Thyroid gland (tissue), 4 donors: ENCODE data around the gene PVALB.
"Not testable (repeated sequence)": the region's sequence is repeated elsewhere in the genome, so short reads cannot be mapped to it uniquely, and the experiment has no call there.

Source experiments
- POLR2A ChIP-seq, 2 donors: fragments of 450-650 bp; IDR thresholded peaks; one replicate each; pipeline ENCODE4 v1.6.1; 2017; ENCODE audit warnings: antibody characterized with exemption in 2 of 2, mild to moderate bottlenecking in 2 of 2, moderate library complexity in 1 of 2
- TF ChIP-seq, protein P1 (sequence below), 6 experiments: fragments of 200-600 bp in 3 of 6; fragments of 450-650 bp in 3 of 6; sonication (generic) in 3 of 6; IDR thresholded peaks; one replicate each; pipeline ENCODE4 v1.5.1; 2016 to 2019; ENCODE audit warnings: antibody characterized with exemption in 6 of 6, mild to moderate bottlenecking in 2 of 6, inconsistent platforms in 1 of 6, moderate library complexity in 1 of 6

GRCh38 chr22:36754881-36755280, 62.0 kb downstream of the PVALB start:
- TF ChIP-seq POLR2A (IDR thresholded peaks at IDR 0.05): not testable (repeated sequence)
- TF ChIP-seq, protein P1, sequence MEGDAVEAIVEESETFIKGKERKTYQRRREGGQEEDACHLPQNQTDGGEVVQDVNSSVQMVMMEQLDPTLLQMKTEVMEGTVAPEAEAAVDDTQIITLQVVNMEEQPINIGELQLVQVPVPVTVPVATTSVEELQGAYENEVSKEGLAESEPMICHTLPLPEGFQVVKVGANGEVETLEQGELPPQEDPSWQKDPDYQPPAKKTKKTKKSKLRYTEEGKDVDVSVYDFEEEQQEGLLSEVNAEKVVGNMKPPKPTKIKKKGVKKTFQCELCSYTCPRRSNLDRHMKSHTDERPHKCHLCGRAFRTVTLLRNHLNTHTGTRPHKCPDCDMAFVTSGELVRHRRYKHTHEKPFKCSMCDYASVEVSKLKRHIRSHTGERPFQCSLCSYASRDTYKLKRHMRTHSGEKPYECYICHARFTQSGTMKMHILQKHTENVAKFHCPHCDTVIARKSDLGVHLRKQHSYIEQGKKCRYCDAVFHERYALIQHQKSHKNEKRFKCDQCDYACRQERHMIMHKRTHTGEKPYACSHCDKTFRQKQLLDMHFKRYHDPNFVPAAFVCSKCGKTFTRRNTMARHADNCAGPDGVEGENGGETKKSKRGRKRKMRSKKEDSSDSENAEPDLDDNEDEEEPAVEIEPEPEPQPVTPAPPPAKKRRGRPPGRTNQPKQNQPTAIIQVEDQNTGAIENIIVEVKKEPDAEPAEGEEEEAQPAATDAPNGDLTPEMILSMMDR (IDR thresholded peaks at IDR 0.05): not testable (repeated sequence)
